Stimulated activated naive CD8-positive, alpha-beta T cell treated with anti-CD3 and anti-CD28 coated beads, Interleukin-15, amount 100 ng/mL, for 72 hours (primary cell): ENCODE measurements around the gene RPL22L1.
A peak's percentile ranks its signal among the peaks of the same experiment; 100 is the strongest.
"Not testable (repeated sequence)": the region's sequence is repeated elsewhere in the genome, so short reads cannot be mapped to it uniquely, and the experiment has no call there.

Experiments used
- ATAC-seq: fragments of 150-1000 bp; cut with Tn5 transposase; 2 replicates; pipeline ENCODE4 v1.10.0; 2021; ENCODE audit warnings: mild to moderate bottlenecking, moderate library complexity
- DNase-seq, 2 donors: peaks; one replicate each; pipeline ENCODE4 v3.0.0; 2021 to 2022
- H3K27ac Mint-ChIP-seq, 2 donors: one replicate each; pipeline ENCODE4 v1.8.0; 2022; ENCODE audit warnings: mild to moderate bottlenecking in 2 of 2, mixed read lengths in 2 of 2, moderate library complexity in 2 of 2
- H3K27me3 Mint-ChIP-seq: one replicate; pipeline ENCODE4 v1.8.0; 2022; ENCODE audit warnings: mixed read lengths
- H3K4me1 Mint-ChIP-seq: one replicate; pipeline ENCODE4 v1.8.0; 2022; ENCODE audit warnings: mild to moderate bottlenecking, mixed read lengths
- H3K4me3 Mint-ChIP-seq, 2 donors: one replicate each; pipeline ENCODE4 v1.8.0; 2022; ENCODE audit warnings: mild to moderate bottlenecking in 2 of 2, mixed read lengths in 2 of 2, moderate library complexity in 1 of 2
- H3K9me3 Mint-ChIP-seq, 2 donors: one replicate each; pipeline ENCODE4 v1.8.0; 2022; ENCODE audit warnings: mixed read lengths in 2 of 2

RPL22L1 gene

DNA sequence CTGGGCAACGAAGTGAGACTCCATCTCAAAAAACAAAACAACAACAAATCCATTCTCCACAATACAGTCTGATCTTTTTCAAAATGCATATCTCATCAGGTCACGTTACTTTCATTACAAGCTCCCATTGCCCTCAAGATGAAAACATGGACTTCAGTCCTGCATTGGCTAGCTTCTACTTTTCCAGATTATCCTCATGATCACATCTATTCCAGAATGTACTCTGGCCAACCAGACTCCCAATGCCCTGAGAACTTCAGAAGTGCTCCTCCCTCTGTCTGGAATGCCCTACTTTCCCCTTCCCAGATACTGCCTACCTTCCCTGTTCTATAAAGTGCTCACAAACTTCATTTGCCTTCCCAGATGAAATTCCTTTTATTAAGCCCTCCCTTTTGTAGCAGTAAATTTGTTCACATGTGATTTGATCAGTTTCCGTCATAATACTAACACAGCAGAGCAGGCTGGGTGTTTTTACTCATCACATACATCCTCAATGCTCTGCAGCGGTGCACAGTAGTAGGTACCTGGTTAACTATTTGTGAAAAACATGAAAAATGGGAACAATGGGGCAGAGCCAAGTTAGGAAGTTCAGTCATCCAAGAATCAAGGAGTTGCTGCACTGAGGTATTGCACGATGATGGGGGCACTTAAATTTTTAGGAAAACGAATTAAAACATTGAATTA lies 5.3 kb downstream of the RPL22L1 start:
- no peaks in the 10 kb centered on the region for H3K27me3 Mint-ChIP-seq
- H3K9me3 Mint-ChIP-seq = no peaks in the 10 kb centered on the region
- DNase-seq (no peak), ATAC-seq (no peak)
- H3K4me1 Mint-ChIP-seq = peaks cover 10% of the 10 kb centered on the region
- H3K27ac Mint-ChIP-seq = no peak overlapping the region
- H3K4me3 Mint-ChIP-seq = no peak overlapping the region

DNA sequence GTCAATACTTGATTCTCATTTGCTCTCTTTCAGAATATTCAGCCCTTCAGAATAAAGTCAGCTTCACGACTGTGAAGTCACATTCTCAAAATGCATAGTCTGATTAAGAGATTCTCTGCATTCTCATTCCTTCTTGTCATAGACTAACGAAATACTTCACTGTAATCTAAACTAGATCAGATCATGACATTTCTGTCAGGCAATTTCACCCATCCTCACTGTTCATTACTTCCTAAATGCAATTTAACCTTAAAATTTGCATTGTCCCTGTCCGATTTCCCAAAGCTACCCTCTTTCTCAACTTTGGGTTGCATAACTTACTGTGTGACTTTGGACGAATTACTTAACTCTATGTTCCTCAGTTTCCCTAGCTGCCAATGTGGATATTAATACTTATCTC lies 6.2 kb downstream of the RPL22L1 start:
- Mint-ChIP-seq H3K27ac (no peak overlapping the region), H3K4me1 (peaks cover 10% of the 10 kb centered on the region), H3K4me3 (no peak overlapping the region), H3K27me3 (no peaks in the 10 kb centered on the region), H3K9me3 (no peaks in the 10 kb centered on the region)
- DNase-seq (no peak), ATAC-seq (no peak)

DNA sequence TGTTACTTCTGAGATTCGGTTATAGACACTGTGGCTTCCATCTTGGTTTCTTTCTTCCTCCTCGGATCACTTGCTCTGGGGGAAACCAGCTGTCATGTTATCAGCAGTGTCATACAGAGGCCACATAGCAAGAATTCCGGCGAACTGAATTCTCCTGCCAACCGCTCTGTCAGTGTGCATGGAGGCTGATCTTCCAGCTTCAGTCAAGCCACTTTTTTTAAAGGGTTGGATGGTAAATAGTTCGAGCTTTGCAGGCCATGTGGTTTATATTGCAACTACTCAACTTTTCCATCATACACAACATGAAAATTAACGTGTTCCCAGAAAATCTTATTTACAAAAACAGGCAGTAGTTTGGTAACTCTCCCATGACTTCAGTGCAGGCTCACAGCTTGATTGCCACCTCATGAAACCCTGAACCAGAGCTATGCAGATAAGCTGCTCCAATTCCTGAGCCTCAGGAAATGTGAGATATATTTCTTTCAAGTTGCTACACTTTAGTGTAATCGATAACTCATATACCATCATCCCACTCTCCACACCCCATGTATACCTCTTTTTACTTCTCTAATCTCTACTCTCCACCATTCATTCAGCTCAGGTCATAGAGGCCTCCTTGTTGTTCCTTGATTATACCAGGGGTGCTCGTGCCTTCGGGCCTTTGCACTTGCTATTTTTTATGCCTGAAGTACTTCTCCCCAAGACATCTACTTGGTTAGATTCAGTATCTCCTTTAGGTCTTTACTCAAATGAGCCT lies 7.2 kb downstream of the RPL22L1 start:
- no peaks in the 10 kb centered on the region for H3K9me3 Mint-ChIP-seq
- DNase-seq (no peak), ATAC-seq (peak; percentile 45)
- H3K4me1 Mint-ChIP-seq = peaks cover 16% of the 10 kb centered on the region
- no peak overlapping the region for H3K4me3 Mint-ChIP-seq
- no peaks in the 10 kb centered on the region for H3K27me3 Mint-ChIP-seq
- H3K27ac Mint-ChIP-seq = no peak overlapping the region

GRCh38 chr3:170858599-170858998 lies 11.4 kb downstream of the RPL22L1 start:
- DNase-seq (no peak), ATAC-seq (no peak)
- Mint-ChIP-seq H3K27ac (no peak overlapping the region), H3K4me3 (no peak overlapping the region), H3K9me3 (no peaks in the 10 kb centered on the region), H3K27me3 (no peaks in the 10 kb centered on the region), H3K4me1 (peaks cover 24% of the 10 kb centered on the region)

- no peak overlapping the region for H3K4me3 Mint-ChIP-seq
- H3K4me1 Mint-ChIP-seq = peaks cover 14% of the 10 kb centered on the region
- no peak overlapping the region for H3K27ac Mint-ChIP-seq
- no peak for DNase-seq
- no peak for ATAC-seq
- no peaks in the 10 kb centered on the region for H3K27me3 Mint-ChIP-seq
- H3K9me3 Mint-ChIP-seq = no peaks in the 10 kb centered on the region
These were observed 17.7 kb downstream of the RPL22L1 start for GRCh38 chr3:170852324-170852723.

DNA sequence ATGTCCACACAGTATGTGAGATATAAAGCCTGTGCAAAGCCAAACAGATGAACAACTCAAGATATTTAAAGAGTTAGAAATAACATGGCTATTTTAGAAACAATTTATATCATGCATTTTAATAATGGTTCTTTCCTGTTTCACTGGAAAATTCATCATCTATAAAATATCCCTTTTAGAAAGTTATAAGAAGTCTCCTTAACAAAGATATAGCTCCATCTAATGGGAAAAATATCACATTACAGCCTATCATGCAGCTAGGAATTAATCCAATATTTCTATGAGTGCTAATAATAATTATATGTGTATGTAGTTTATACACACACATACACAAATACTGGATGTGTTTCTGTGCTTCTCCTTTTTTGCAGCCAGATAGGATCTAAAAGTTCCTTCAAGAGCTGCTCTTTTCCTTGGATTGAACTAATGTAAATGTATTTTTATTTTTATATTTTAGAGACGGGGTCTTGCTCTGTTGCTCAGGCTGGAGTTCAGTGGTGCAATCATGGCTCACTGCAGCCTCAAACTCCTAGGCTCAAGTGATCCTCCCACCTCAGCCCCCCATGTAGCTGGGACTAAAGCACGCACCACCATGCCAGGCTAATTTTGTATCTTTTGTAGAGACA lies 21.6 kb downstream of the RPL22L1 start:
- peaks cover 15% of the 10 kb centered on the region for H3K27me3 Mint-ChIP-seq
- no peak for DNase-seq
- no peaks in the 10 kb centered on the region for H3K9me3 Mint-ChIP-seq
- no peak overlapping the region for H3K27ac Mint-ChIP-seq
- no peak overlapping the region for H3K4me3 Mint-ChIP-seq
- no peak for ATAC-seq
- H3K4me1 Mint-ChIP-seq = no peaks in the 10 kb centered on the region

- no peaks in the 10 kb centered on the region for H3K4me1 Mint-ChIP-seq
These were observed 25.6 kb downstream of the RPL22L1 start for GRCh38 chr3:170844377-170844776.

GRCh38 chr3:170840291-170840859 lies 29.6 kb downstream of the RPL22L1 start:
- ATAC-seq (no peak), DNase-seq (no peak)
- peaks cover 28% of the 10 kb centered on the region for H3K27me3 Mint-ChIP-seq
- H3K27ac Mint-ChIP-seq = no peak overlapping the region
- no peaks in the 10 kb centered on the region for H3K9me3 Mint-ChIP-seq
- H3K4me1 Mint-ChIP-seq = no peaks in the 10 kb centered on the region
- no peak overlapping the region for H3K4me3 Mint-ChIP-seq

More at GRCh38 chr3:170844377-170844776, 25.6 kb downstream of the RPL22L1 start:
- H3K9me3 Mint-ChIP-seq = no peaks in the 10 kb centered on the region
- no peak overlapping the region for H3K27ac Mint-ChIP-seq
- peaks cover 22% of the 10 kb centered on the region for H3K27me3 Mint-ChIP-seq
- DNase-seq (no peak), ATAC-seq (no peak)
- H3K4me3 Mint-ChIP-seq = no peak overlapping the region

- no peak overlapping the region for H3K27ac Mint-ChIP-seq
- H3K4me3 Mint-ChIP-seq = no peak overlapping the region
- ATAC-seq (no peak), DNase-seq (no peak)
- H3K9me3 Mint-ChIP-seq = no peaks in the 10 kb centered on the region
- no peaks in the 10 kb centered on the region for H3K4me1 Mint-ChIP-seq
- H3K27me3 Mint-ChIP-seq = peaks cover 25% of the 10 kb centered on the region
These were observed 30.4 kb downstream of the RPL22L1 start for GRCh38 chr3:170839518-170840100.

GRCh38 chr3:170836491-170836890 lies 33.5 kb downstream of the RPL22L1 start:
- Mint-ChIP-seq H3K9me3 (no peaks in the 10 kb centered on the region), H3K27me3 (peaks cover 23% of the 10 kb centered on the region), H3K4me3 (no peak overlapping the region), H3K4me1 (no peaks in the 10 kb centered on the region), H3K27ac (no peak overlapping the region)
- no peak for DNase-seq
- no peak for ATAC-seq

- H3K9me3 Mint-ChIP-seq = no peaks in the 10 kb centered on the region
- ATAC-seq = no peak
- peaks cover 1% of the 10 kb centered on the region for H3K4me1 Mint-ChIP-seq
These were observed 34.7 kb downstream of the RPL22L1 start for GRCh38 chr3:170835336-170835735.

DNA sequence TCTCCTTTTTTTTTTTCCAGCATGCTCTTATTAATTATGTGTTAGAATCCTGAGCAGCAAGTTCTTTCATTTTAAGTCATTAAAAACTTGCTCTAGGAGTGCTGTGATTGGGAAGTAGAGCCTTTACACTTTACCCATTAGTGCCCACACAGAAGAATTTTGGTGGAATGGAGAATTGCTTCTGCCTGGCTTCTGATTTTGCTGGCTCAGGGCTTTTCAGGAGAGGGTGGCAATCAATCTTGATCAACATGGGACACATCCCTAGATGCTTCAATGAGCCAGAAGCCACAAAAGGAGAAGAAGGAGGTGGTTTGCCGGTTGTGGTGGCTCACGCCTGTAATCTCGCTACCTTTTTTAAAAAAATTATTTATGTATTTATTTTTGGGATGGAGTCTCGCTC lies 39.4 kb downstream of the RPL22L1 start:
- ATAC-seq (no peak), DNase-seq (no peak)
- Mint-ChIP-seq H3K4me3 (no peak overlapping the region), H3K4me1 (peaks cover 10% of the 10 kb centered on the region), H3K27me3 (peaks cover 46% of the 10 kb centered on the region), H3K27ac (no peak overlapping the region), H3K9me3 (no peaks in the 10 kb centered on the region)

More at GRCh38 chr3:170835336-170835735, 34.7 kb downstream of the RPL22L1 start:
- Mint-ChIP-seq H3K4me3 (no peak overlapping the region), H3K27ac (no peak overlapping the region), H3K27me3 (peaks cover 35% of the 10 kb centered on the region)
- DNase-seq = no peak

DNA sequence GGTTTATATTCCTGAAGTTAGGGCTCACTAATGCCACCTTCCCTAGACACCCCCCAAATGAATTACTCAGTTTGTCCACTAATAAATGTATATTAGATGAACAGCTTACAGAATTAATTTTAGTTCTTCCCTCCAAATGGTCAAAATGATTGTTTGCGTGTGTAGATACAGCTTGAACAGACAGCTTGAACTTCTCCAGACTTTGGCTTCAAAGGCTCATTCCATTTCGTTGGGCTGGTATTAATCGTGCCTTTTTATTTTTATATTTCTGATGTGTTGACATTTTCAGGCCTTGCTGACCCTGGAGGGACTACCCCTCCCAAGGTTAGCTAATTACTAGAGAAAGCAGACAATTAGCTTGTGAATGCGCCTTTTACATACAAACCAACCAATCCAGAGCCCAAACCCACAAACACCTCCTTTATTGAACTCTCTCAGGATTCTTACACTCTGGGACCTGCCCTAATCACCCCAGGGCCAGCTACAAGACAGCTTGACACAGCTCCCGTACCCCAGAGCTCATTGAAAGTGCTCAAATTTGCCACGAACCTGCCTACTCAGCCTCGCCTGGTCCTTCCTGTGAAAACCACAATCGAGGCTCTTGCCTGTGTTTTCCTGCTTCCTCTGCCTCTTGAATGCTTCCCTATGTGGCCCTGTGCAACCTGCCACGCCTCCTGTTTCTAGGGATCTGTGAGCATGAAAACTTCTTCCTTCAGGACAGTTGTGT lies 40.3 kb downstream of the RPL22L1 start:
- no peak for ATAC-seq
- H3K4me3 Mint-ChIP-seq = no peak overlapping the region
- H3K27ac Mint-ChIP-seq = no peak overlapping the region

DNA sequence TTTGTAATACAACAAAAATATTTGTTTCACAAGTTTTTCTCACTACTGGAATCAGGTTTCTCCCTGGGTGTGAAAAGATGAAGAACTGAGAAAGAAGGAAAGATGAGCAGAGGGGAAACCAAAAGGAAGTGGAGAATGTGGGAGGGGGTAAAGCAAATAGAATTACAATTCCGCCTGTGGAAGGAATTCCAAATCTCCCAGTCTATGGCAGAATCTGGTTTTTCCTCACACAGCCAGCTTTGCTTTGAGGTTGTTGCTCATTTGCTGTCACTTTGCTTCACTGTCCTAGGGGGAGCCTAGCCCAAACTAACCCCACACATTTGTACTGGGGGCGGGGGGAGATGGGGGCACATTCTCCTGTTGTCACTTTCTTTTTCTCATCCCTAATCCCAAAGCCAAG lies 43.9 kb downstream of the RPL22L1 start:
- peaks cover 10% of the 10 kb centered on the region for H3K4me1 Mint-ChIP-seq
- H3K4me3 Mint-ChIP-seq = no peak overlapping the region
- DNase-seq (no peak), ATAC-seq (no peak)
- H3K9me3 Mint-ChIP-seq = no peaks in the 10 kb centered on the region
- H3K27ac Mint-ChIP-seq = peak overlapping the region in 1 of 2 donors; percentile 3
- peaks cover 50% of the 10 kb centered on the region for H3K27me3 Mint-ChIP-seq

More for the DNA sequence above, 40.3 kb downstream of the RPL22L1 start:
- Mint-ChIP-seq H3K9me3 (no peaks in the 10 kb centered on the region), H3K4me1 (peaks cover 10% of the 10 kb centered on the region), H3K27me3 (peaks cover 46% of the 10 kb centered on the region)
- no peak for DNase-seq

- not testable (repeated sequence) for H3K4me3 Mint-ChIP-seq, H3K4me1 Mint-ChIP-seq, H3K27ac Mint-ChIP-seq, H3K9me3 Mint-ChIP-seq, ATAC-seq, DNase-seq
- peaks cover 41% of the 10 kb centered on the region for H3K27me3 Mint-ChIP-seq
These were observed 46.4 kb downstream of the RPL22L1 start for GRCh38 chr3:170823562-170823961.
